Right atrium auricular region (tissue), 2 donors: Measurements from ENCODE around the gene BIN2. TPM values are rescaled to one million over a fixed set of nuclear protein-coding genes. Genes with fewer than 3 reads are reported as not detected.

Source experiments
- DNase-seq: peaks from one replicate; pipeline ENCODE4 v3.0.0-alpha.2; 2019; ENCODE audit warnings: low spot score
- H3K27ac ChIP-seq, 2 donors: fragments of 200-600 bp; sonication (generic); 1 replicate in 1 of 2; 2 replicates in 1 of 2; pipeline ENCODE4 v1.5.1; 2016 to 2019
- H3K27me3 ChIP-seq, 2 donors: fragments of 200-600 bp; sonication (generic); one replicate each; pipeline versions ENCODE4 v1.5.1 to v1.6.0; 2017 to 2019
- H3K36me3 ChIP-seq: fragments of 200-600 bp; sonication (generic); one replicate; pipeline ENCODE4 v1.5.1; 2016
- H3K4me1 ChIP-seq, 2 donors: fragments of 200-600 bp; sonication (generic); one replicate each; pipeline versions ENCODE4 v1.5.1 to v1.6.0; 2017 to 2019
- H3K4me3 ChIP-seq, 2 donors: fragments of 200-600 bp; sonication (generic); 1 replicate in 1 of 2; 2 replicates in 1 of 2; pipeline ENCODE4 v1.5.1; 2017 to 2019; ENCODE audit warnings: mild to moderate bottlenecking in 1 of 2, moderate library complexity in 1 of 2
- H3K9me3 ChIP-seq, 2 donors: fragments of 200-600 bp; sonication (generic); one replicate each; pipeline ENCODE4 v1.5.1; 2019
- total RNA-seq, 2 donors: library from RNA; depleted of rRNA; stranded (reverse); fragments of >200 nt; gene quantifications; one replicate each; pipeline ENCODE4 v1.1.0, GENCODE V29; 2016
- TF ChIP-seq, protein P1 (sequence below), 2 donors: fragments of 200-600 bp; sonication (generic); IDR thresholded peaks; one replicate each; pipeline ENCODE4 v1.5.1; 2019; ENCODE audit warnings: antibody characterized with exemption in 2 of 2

The BIN2 gene
- total RNA-seq, 2 donors from 2014 or later = 2.1 to 4.6 TPM

DNA sequence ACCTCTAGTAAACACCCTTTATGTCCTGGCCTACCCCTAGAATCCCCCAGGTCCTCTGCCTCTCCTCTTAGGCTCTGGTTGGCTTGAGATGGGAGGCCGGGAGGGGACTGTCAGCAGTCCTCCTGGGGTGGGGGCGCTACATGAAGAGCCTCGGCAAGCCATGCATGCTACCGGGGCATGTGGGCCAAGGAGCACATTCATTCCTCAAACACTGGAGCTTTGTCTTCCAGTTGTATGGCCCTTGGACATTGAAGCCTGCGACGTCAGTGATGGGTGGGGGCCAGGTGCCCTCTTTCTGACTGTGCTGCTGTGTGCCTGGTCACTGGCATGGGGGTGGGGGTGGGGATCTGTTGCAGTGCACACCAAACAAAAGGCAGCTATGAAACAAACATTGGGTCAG lies 38.3 kb upstream of the BIN2 start:
- TF ChIP-seq, protein P1, sequence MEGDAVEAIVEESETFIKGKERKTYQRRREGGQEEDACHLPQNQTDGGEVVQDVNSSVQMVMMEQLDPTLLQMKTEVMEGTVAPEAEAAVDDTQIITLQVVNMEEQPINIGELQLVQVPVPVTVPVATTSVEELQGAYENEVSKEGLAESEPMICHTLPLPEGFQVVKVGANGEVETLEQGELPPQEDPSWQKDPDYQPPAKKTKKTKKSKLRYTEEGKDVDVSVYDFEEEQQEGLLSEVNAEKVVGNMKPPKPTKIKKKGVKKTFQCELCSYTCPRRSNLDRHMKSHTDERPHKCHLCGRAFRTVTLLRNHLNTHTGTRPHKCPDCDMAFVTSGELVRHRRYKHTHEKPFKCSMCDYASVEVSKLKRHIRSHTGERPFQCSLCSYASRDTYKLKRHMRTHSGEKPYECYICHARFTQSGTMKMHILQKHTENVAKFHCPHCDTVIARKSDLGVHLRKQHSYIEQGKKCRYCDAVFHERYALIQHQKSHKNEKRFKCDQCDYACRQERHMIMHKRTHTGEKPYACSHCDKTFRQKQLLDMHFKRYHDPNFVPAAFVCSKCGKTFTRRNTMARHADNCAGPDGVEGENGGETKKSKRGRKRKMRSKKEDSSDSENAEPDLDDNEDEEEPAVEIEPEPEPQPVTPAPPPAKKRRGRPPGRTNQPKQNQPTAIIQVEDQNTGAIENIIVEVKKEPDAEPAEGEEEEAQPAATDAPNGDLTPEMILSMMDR (IDR thresholded peaks at IDR 0.05) = no peak
- Histone ChIP-seq H3K4me1 (no peaks in the 10 kb centered on the region), H3K27ac (no peak overlapping the region), H3K9me3 (no peaks in the 10 kb centered on the region), H3K27me3 (no peaks in the 10 kb centered on the region), H3K36me3 (no peaks in the 10 kb centered on the region), H3K4me3 (no peak overlapping the region)
- DNase-seq = no peak

DNA sequence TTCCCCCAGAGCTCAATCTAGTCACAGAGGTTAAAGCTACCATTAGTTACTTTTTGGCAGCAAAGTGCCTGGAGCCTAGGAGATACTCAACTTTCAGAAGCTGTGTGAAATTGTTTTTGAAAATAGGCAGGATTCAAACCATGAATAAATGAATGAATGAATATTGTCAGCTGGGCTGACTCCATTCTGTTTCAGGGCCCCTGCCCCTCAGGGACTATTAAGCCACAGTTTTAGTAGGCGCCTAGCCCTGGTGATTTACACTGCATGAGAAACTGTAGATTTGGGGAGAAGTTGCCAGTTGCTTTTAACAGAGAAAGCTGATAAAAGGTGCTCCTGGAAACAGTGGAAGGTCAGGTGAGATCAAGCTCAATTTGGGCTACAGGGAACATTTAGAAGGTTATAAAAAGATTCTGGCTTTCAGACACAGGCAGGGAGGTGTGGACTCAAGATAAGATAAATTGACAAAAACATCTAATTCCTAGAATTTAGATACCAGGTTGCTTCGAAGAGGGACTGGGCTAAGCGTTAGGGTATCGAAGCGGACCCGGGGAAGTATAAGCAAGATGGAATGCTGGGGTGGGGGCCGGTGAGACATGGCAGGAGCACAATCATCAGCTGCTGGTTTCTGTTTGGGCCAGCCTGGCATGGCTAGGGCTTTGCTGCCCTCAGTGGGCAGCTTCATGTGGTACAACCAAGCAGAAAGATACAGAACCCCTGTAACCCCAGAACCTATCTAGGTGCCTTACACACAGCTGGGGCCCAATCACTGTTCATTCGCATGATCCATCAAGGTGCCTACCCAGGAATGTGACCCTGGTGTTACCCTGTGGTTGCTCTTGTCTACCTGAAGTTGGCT lies 37.4 kb upstream of the BIN2 start:
- Histone ChIP-seq H3K27ac (no peak overlapping the region), H3K4me3 (no peak overlapping the region), H3K36me3 (no peaks in the 10 kb centered on the region), H3K9me3 (no peaks in the 10 kb centered on the region), H3K27me3 (no peaks in the 10 kb centered on the region), H3K4me1 (no peaks in the 10 kb centered on the region)
- DNase-seq = no peak
- TF ChIP-seq, protein P1 (IDR thresholded peaks at IDR 0.05) = no peak

DNA sequence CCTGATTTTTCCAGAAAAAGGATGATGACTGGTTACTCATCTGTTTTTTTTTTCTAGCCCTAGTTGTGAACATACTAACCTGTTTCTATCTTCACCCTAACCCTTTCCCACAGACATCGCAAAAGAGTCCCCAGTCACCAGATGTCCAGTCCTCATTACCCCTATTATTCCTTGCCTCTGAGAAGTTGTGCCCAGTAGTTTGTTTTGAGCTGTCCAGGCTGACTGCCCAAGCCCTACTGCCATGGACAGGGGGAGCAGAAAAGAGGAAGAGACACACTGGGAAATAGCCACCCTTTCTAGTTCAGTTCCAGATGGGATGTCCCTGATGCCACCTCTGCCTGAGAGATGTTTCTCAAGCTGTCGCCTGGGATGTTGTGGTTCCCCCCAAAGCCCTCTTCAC lies 36.3 kb upstream of the BIN2 start:
- Histone ChIP-seq H3K9me3 (no peaks in the 10 kb centered on the region), H3K27ac (no peak overlapping the region), H3K36me3 (no peaks in the 10 kb centered on the region), H3K4me3 (no peak overlapping the region), H3K4me1 (no peaks in the 10 kb centered on the region), H3K27me3 (no peaks in the 10 kb centered on the region)
- TF ChIP-seq, protein P1 (IDR thresholded peaks at IDR 0.05) = no peak
- no peak for DNase-seq

DNA sequence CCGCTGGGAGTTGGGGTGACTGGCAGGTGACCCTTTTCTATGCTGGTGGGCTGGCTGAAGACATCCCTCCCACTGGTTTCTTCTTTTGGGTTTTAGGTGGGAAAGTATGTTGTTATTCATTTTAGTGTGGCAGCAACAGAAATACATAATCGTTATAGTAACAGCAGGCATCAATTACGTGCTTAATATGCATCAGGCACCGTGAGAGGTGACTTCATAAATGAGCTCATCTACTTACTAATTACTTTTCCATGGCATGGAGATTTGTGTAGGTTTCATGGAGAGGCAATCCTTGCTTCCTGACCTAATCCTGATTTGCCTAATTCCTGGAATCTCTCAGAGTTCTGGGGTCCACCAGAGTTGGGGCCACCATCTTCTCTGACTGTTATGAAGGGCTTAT lies 35.9 kb upstream of the BIN2 start:
- H3K36me3 ChIP-seq = no peaks in the 10 kb centered on the region
- no peaks in the 10 kb centered on the region for H3K4me1 ChIP-seq
- no peak overlapping the region for H3K27ac ChIP-seq
- no peaks in the 10 kb centered on the region for H3K27me3 ChIP-seq
- TF ChIP-seq, protein P1 (IDR thresholded peaks at IDR 0.05) = no peak
- no peak for DNase-seq
- H3K4me3 ChIP-seq = no peak overlapping the region
- no peaks in the 10 kb centered on the region for H3K9me3 ChIP-seq

DNA sequence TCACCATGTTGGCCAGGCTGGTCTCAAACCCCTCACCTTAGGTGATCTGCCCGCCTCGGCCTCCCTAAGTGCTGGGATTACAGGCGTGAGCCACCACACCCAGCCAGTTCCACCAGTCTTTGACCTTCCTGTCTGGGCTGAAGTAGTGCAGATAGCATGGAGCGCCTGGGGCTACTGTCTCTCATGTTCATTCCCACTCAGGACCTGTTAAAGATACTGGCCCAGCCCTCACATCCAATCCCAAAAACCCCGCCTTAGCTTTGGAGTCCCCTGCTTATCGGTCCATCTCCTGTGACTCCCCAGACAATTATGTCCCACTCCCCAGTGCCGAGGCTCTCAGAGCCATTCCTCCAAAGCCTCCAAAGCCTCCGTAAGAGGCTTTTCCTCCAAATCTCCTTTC lies 34.5 kb upstream of the BIN2 start:
- no peak overlapping the region for H3K27ac ChIP-seq

More for the DNA sequence above, 34.5 kb upstream of the BIN2 start:
- Histone ChIP-seq H3K27me3 (no peaks in the 10 kb centered on the region), H3K4me3 (no peak overlapping the region), H3K36me3 (no peaks in the 10 kb centered on the region), H3K9me3 (no peaks in the 10 kb centered on the region), H3K4me1 (no peaks in the 10 kb centered on the region)
- DNase-seq = no peak
- TF ChIP-seq, protein P1 (IDR thresholded peaks at IDR 0.05) = no peak
